ENCODE results near the gene TENT4B.
A peak's percentile ranks its signal among the peaks of the same experiment; 100 is the strongest.

- TF ChIP-seq CTCF (conservative IDR thresholded peaks at IDR 0.05) (peak; percentile 68), EZH2 (IDR thresholded peaks at IDR 0.05; ENCODE audit: low read depth) (no peak)
Measured at GRCh38 chr16:50210266-50211038, 57.3 kb downstream of the TENT4B start.
